HAP-1 (cell line): ENCODE results near the gene PDXP.
"Not testable (repeated sequence)": the region's sequence is repeated elsewhere in the genome, so short reads cannot be mapped to it uniquely, and the experiment has no call there.

Source experiments
- DNase-seq, 2 experiments: peaks; one replicate each; pipeline ENCODE4 v3.0.0-alpha.2; 2016 to 2020; ENCODE audit warnings: low spot score in 2 of 2
- H3K27me3 ChIP-seq: fragments of 250-450 bp; sonication (Bioruptor Pico); 2 replicates; pipeline ENCODE4 v1.5.1; 2020; ENCODE audit warnings: low read depth, mild to moderate bottlenecking, moderate library complexity
- H3K36me3 ChIP-seq: fragments of 250-450 bp; sonication (Bioruptor Pico); replicated peaks from 2 replicates; pipeline ENCODE4 v1.5.1; 2020; ENCODE audit warnings: mild to moderate bottlenecking
- H3K4me1 ChIP-seq: fragments of 250-450 bp; sonication (Bioruptor Pico); 2 replicates; pipeline ENCODE4 v1.5.1; 2020; ENCODE audit warnings: mild to moderate bottlenecking
- H3K4me3 ChIP-seq: fragments of 250-450 bp; sonication (Bioruptor Pico); 2 replicates; pipeline ENCODE4 v1.5.1; 2020; ENCODE audit warnings: mild to moderate bottlenecking, moderate library complexity
- H3K9me3 ChIP-seq: fragments of 250-450 bp; sonication (Bioruptor Pico); 2 replicates; pipeline ENCODE4 v1.5.1; 2020; ENCODE audit warnings: mild to moderate bottlenecking, moderate library complexity
- in situ Hi-C: fragments of 300-500 bp; cut with MboI; formaldehyde crosslinking; loops from 3 replicates; pipeline ENCODE4 v1.14.3; 2020; ENCODE audit warnings: low sequenced_read_pairs, inconsistent platforms, mixed read lengths

The PDXP gene

DNA sequence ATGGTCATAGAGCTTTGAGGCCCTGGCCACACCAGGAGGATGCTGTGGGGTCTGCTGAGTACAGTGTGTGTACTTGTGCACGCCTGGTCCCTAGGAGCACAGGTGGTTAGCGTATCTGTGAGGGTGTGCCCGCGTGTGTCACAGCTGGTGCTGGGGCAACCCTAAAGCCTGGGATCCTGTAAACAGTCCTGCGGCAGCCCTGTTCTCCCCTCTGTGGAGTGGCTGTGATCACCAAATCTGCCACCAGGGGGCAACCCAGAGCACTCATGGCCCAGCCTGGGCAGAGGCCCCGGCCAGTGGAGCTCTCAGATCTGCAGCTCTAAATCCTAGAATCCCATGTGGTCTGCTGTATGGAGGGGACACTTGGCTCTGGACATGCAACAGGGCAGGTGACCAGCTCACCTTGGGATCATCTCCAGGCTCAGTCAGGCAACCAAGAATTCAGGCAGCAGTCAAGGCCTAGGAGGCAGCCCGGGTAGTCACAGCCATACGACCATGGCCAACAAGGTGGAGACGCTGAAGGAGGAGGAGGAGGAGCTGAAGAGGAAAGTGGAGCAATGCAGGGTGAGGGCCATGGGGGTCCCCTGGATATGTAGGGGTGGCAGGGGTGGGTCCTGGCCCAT, 15.2 kb upstream of the PDXP start:
- in situ Hi-C loops = no loop called here
- Histone ChIP-seq H3K4me3 (no peak overlapping the region), H3K36me3 (peaks cover 13% of the 10 kb centered on the region; the same call in 1 of the 2 replicates), H3K4me1 (peaks cover 5% of the 10 kb centered on the region; the same call in 1 of the 2 replicates), H3K9me3 (no peaks in the 10 kb centered on the region), H3K27me3 (no peaks in the 10 kb centered on the region)
- DNase-seq = peak; percentile 41 to 93

DNA sequence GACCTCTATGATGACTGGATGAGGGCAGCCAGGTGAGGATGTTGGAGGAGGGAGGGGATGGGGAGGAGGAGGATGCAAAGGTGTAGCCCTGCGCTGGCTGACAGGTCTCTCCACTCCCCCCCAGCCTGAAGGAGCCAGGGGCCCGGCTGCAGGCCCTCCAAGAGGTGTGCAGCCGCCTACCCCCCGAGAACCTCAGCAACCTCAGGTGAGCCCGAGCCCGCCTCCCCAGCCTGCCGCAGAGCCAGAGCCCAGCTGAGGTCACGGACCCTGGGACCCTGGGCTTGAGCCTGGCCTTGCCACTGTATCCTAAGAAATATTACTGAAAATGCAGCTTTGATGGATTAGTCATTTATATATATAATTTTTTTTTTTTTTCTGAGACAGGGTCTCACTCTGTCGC, 11.2 kb upstream of the PDXP start:
- Histone ChIP-seq H3K4me1 (no peaks in the 10 kb centered on the region), H3K4me3 (no peak overlapping the region), H3K36me3 (peaks cover 20% of the 10 kb centered on the region), H3K27me3 (no peaks in the 10 kb centered on the region), H3K9me3 (no peaks in the 10 kb centered on the region)
- DNase-seq = no peak
- in situ Hi-C loops = no loop called here

DNA sequence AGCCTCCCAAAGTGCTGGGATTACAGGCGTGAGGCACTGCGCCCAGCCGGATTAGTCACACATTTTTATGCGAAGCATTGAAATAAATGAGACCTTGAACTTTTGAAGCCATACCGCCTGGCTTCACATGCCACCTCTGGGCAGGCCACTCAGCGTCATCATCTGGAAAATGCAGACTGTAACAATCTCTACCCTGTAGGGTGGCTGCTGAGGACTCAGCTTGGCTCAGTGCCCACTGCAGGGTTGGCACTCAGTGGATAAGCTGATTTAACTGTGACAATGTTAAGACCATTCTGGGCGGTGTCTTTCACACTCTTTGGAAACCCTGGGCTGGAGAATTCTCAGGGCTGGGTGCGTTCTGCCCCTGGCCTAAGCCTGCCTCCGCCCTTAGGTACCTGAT, 10.6 kb upstream of the PDXP start:
- in situ Hi-C loops = no loop called here
- Histone ChIP-seq H3K36me3 (peaks cover 20% of the 10 kb centered on the region), H3K27me3 (no peaks in the 10 kb centered on the region), H3K4me3 (no peak overlapping the region), H3K9me3 (no peaks in the 10 kb centered on the region), H3K4me1 (no peaks in the 10 kb centered on the region)
- no peak for DNase-seq

DNA sequence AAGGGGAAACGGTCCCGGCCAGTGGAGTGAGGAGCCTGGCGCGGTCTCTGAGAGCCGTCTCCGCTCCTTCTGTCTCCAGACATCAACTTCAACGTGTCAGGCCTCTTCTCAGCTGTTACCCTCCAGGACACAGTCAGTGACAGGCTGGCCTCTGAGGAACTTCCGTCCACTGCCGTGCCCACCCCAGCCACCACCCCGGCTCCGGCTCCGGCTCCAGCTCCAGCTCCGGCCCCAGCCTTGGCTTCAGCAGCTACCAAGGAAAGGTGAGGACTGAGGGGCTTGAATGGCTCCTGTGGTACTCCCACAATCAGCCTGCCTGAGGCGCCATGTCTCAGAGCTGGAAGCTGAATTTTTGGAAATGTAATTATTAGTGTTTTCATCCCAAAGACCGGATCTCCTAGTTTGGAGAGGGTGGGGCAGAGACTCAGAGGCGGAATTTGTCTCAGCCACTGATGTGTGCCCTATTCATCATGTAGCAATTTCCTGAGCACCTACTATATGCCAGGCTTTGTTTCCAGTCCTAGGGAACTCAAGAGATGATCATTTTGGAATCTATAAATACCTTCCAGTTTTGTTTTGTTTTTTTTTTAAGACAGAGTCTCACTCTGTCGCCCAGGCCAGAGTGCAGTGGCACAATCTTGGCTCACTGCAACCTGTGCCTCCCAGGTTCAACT, 7.9 kb upstream of the PDXP start:
- Histone ChIP-seq H3K36me3 (peaks cover 17% of the 10 kb centered on the region), H3K27me3 (no peaks in the 10 kb centered on the region), H3K9me3 (no peaks in the 10 kb centered on the region), H3K4me3 (no peak overlapping the region), H3K4me1 (no peaks in the 10 kb centered on the region)
- in situ Hi-C loops = no loop called here
- no peak for DNase-seq

DNA sequence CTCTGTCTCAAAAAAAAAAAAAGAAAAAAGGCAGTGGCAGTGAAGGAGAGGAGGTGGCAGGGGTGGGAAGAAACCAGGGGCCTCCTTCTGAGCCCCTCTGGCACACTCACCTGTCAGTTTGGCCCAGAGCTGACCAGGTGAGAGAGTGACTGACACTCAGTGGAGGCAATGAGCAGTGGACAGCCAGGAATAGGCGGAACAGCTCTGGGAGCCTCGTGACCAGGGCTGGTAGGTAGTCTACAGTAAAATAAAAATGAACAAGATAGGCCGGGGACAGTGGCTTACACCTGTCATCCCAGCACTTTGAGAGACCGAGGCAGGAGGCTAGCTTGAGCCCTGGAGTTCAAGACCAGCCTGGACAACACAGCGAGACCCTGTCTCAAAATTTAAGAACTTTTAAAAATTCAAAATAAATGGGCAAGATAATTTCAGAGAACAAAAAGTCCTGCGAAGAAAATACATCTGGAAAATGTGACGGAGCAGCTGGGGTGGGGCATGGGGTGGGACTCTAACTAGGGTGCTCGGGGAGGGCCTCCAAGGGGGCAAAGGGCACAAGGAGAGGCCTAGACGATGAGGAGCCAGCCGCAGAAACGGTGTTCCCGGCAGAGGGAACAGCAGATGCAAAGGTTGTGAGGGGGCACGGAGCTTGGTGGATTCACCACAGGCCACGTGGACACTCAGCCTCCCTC, 3.8 kb upstream of the PDXP start:
- Histone ChIP-seq H3K36me3 (peaks cover 12% of the 10 kb centered on the region), H3K27me3 (no peaks in the 10 kb centered on the region), H3K9me3 (no peaks in the 10 kb centered on the region), H3K4me1 (peaks cover 5% of the 10 kb centered on the region), H3K4me3 (no peak overlapping the region)
- in situ Hi-C loops = no loop called here
- DNase-seq = no peak

DNA sequence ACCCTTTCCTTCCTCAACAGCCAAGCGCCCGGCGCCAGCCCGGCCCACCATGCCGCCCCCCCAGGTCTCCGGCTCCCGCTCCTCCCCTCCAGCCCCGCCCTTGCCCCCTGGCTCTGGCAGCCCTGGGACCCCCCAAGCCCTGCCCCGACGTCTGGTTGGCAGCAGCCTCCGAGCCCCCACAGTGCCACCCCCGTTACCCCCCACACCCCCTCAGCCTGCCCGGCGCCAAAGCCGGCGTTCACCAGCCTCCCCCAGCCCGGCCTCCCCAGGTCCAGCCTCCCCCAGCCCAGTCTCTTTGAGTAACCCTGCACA, 3.3 kb upstream of the PDXP start:
- Histone ChIP-seq H3K4me3 (no peak overlapping the region), H3K27me3 (no peaks in the 10 kb centered on the region), H3K4me1 (peaks cover 10% of the 10 kb centered on the region), H3K36me3 (peaks cover 12% of the 10 kb centered on the region), H3K9me3 (no peaks in the 10 kb centered on the region)
- in situ Hi-C loops = no loop called here
- DNase-seq = no peak

DNA sequence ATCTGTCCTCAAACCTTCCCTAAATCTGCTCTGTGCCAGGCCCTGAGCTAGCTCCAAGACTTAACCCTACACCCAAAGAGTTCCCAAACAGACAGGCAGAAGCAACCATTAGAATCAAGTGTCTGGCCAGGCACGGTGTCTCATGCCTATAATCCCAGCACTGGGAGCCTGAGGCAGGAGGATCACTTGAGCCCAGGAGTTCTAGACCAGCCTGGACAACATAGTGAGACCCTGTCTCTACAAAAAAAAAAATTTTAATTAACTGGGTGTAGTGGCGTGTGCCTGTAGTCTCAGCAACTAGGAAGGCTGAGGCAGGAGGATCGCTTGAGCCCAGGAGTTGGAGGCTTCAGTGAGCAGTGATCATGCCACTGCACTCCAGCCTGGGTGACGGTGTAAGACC, 1.9 kb upstream of the PDXP start:
- H3K36me3 ChIP-seq, in situ Hi-C loops, H3K27me3 ChIP-seq, H3K4me3 ChIP-seq, H3K9me3 ChIP-seq, DNase-seq: not testable (repeated sequence)
- peaks cover 18% of the 10 kb centered on the region for H3K4me1 ChIP-seq

DNA sequence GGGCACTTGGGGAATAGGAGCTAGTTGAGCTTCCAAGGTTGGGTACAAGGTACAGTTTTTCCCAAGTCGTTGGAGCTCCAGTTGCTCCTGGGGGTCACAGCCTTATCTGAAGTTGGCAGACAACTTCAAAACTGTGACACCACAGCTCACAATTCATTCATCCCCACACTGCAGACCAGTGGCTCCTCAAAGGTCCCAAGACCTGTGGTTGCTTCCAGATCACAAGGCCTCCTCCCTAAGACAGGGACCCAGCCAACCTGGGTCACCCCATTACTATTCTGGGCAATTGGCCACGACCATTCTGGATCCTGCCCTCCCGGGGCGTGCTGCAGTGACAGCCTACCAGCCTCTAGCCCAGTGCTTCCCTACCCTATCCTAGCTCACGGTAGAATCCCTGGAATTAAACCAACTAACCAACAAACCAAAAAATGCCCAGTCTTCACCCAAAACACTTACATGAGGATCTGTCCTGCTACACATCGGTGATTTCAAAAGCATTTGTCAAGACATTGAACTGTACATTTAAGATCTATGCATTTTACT, 862 bp upstream of the PDXP start:
- in situ Hi-C loops = no loop called here
- DNase-seq = no peak

DNA sequence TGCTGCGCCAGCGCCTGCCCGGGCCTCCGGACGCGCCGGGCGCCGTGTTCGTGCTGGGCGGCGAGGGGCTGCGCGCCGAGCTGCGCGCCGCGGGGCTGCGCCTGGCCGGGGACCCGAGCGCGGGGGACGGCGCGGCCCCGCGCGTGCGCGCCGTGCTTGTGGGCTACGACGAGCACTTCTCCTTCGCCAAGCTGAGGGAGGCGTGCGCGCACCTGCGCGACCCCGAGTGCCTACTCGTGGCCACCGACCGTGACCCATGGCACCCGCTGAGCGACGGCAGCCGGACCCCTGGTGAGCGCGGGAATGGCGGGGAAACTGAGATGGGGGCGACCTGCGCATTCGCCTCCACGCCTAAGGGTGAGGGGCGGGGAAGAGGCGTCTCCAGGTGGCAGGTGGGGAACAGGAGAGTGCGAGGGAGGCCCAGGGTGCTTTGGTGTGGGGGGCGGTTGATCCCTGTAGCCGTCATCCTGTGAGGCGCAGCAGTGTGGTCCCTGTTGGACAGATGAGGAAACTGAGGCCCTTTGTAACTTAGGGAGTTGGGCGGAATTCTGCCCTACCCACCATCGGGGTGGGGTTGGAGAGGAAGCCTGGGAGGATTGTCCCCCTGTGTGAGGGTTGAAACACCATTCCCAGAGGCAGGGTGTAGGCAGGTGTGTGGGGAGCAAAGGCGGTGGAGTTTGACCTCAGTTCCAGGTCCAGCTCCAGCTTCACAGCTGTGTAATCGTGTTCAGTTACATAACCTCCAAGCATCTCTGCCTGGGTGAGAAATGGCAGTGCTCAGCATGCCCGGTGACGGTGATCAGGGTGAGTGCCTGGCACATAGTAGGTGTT, 758 bp downstream of the PDXP start:
- H3K4me3 ChIP-seq = peak overlapping the region; percentile 65
- H3K36me3 ChIP-seq = peaks cover 10% of the 10 kb centered on the region
- in situ Hi-C loops = no loop called here
- no peaks in the 10 kb centered on the region for H3K9me3 ChIP-seq
- DNase-seq = no peak
- no peaks in the 10 kb centered on the region for H3K27me3 ChIP-seq
- H3K4me1 ChIP-seq = peaks cover 18% of the 10 kb centered on the region

More for the DNA sequence above, 862 bp upstream of the PDXP start:
- Histone ChIP-seq H3K36me3 (peaks cover 14% of the 10 kb centered on the region), H3K4me3 (peak overlapping the region; percentile 34), H3K9me3 (no peaks in the 10 kb centered on the region), H3K27me3 (no peaks in the 10 kb centered on the region), H3K4me1 (peaks cover 18% of the 10 kb centered on the region)

DNA sequence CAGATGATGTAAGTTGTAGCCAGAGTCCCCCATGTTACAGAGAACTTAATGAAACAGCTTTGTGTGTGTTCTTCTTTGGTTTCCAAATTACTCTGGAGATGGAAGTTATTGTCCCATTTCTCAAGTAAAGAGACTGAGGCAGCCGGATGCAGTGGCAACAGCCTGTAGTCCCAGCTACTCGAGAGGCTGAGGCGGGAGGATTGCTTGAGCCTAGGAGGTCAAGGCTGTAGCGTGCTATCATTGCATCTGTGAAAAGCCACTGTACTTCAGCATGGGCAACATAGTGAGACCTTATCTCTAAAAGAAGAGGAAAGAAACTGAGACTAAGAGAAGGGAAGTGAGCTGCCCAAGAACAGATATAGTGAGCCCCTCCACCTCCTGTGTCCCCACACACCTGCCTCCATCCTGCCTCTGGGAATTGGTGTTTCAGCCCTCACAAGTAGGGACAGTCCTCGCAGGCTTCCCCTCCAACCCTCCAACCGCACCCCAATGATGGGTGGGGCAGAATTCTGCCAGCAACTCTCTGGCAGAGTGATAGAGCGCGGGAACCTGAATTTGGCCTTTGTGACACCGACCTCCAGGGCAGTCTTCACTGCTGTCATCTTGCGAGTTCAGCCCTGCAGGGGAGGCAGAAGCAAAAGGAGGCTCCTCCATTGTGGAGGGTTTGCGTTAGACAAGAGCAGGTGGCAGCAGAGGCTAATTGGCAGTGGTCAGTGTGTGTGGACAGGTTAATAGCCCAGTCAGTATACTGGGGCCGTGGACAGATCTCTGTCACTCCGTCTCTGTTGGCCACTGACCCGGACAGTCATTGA, 1.6 kb downstream of the PDXP start:
- Histone ChIP-seq H3K9me3 (no peaks in the 10 kb centered on the region), H3K36me3 (peaks cover 15% of the 10 kb centered on the region), H3K4me3 (peak overlapping the region; percentile 65), H3K4me1 (peaks cover 18% of the 10 kb centered on the region), H3K27me3 (no peaks in the 10 kb centered on the region)
- DNase-seq = no peak
- in situ Hi-C loops = no loop called here

DNA sequence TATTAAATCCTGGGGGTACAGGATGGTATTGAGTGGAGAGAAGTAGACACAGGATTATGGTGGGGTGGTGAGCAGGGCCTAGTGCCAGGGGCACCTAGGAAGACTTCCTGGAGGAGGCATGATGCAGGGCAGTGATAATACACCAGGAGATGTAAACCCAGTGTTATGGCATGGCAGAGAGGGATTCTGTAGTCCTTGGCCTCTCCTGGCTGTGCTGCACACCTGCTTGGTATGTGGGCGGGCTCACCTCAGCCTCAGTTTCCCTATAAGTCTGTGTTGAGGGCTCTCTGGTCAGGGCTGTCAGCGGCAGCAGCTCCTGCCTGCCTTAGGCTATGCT, 2.2 kb downstream of the PDXP start:
- H3K4me3 ChIP-seq = peak overlapping the region; percentile 65

DNA sequence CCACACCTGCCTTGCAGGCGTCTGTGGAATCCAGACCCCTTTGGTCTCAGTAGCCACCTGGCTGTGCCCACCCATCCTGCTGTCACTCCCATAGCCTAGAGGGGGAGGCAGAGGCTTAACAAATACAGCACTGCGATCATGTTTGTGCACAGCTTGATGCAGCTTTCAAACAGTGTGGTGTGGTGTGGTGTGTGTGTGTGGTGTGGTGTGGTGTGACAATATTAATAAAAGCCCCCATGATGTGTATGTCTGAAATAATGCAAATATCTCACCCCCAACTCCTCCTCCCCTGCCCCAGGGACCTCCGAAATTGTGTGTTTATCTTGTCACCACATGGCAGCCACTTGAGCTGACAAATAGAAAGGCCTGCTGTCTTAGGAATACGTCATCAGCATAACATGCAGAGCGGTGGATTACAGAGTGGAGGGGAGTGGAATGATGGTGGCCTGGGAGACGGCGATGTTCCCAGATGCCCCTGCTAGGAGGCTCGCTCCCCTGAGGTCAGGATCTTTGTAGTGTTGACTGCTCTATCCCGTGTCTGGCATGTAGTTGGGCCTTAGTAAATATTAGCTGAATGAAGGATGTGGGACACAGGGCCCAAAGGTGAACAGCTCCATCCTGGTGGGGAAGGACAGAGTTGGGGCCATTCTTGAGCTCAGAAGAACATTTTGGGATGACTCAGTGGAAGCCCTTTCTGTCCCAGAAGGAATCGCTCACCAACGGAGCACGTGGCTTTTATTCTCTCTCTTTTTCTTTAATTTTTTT, 2.8 kb downstream of the PDXP start:
- peaks cover 27% of the 10 kb centered on the region for H3K36me3 ChIP-seq
- DNase-seq = no peak
- no peaks in the 10 kb centered on the region for H3K9me3 ChIP-seq
- in situ Hi-C loops = no loop called here
- no peaks in the 10 kb centered on the region for H3K27me3 ChIP-seq
- no peak overlapping the region for H3K4me3 ChIP-seq
- peaks cover 18% of the 10 kb centered on the region for H3K4me1 ChIP-seq

More for the DNA sequence above, 2.2 kb downstream of the PDXP start:
- Histone ChIP-seq H3K4me1 (peaks cover 18% of the 10 kb centered on the region), H3K36me3 (peaks cover 21% of the 10 kb centered on the region), H3K9me3 (no peaks in the 10 kb centered on the region), H3K27me3 (no peaks in the 10 kb centered on the region)
- DNase-seq = no peak
- in situ Hi-C loops = no loop called here
